ENCODE measurements around the gene TFB1M.

DNA sequence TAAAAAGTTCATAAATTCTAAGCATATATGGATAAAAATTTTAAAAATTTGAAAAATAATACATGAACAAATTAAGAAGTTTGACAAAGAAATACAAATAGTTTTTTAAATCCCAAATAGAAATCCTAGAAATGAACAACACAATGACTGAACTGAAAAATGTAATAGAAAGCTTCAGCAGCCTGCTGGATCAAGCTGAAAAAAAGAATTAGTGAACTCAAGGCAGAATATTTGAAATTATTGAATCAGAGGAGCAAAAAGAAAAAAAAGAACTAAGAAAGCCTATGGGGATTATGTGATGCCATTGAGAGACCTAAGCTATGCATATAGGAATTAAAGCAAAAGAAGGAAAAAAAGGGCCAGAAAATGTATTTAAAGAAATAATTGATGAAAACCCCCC, 39.9 kb upstream of the TFB1M start:
- TF ChIP-seq E2F8 (IDR thresholded peaks at IDR 0.05; ENCODE audit: low read depth, partially characterized antibody) (no peak), USF2 (CRISPR knock-in tag; IDR thresholded peaks at IDR 0.05) (no peak), POLR2AphosphoS5 (IDR thresholded peaks at IDR 0.05; ENCODE audit: control insufficient read depth, insufficient read depth, low read depth, low read length) (no peak), KLF16 (IDR thresholded peaks at IDR 0.05) (no peak), CEBPB (tag; IDR thresholded peaks at IDR 0.05) (no peak), ZNF274 (IDR thresholded peaks at IDR 0.05; ENCODE audit: borderline replicate concordance, low read depth, low read length) (no peak), MAX (CRISPR knock-in tag; IDR thresholded peaks at IDR 0.05) (no peak), FIP1L1 (IDR thresholded peaks at IDR 0.05; ENCODE audit: low read depth, low read length, poor library complexity, severe bottlenecking) (no peak), HDAC2 (IDR thresholded peaks at IDR 0.05) (no peak), ARHGAP35 (IDR thresholded peaks at IDR 0.05; ENCODE audit: partially characterized antibody) (no peak), ZNF140 (CRISPR knock-in tag; IDR thresholded peaks at IDR 0.05) (no peak)
- TF ChIP-seq, protein P1, sequence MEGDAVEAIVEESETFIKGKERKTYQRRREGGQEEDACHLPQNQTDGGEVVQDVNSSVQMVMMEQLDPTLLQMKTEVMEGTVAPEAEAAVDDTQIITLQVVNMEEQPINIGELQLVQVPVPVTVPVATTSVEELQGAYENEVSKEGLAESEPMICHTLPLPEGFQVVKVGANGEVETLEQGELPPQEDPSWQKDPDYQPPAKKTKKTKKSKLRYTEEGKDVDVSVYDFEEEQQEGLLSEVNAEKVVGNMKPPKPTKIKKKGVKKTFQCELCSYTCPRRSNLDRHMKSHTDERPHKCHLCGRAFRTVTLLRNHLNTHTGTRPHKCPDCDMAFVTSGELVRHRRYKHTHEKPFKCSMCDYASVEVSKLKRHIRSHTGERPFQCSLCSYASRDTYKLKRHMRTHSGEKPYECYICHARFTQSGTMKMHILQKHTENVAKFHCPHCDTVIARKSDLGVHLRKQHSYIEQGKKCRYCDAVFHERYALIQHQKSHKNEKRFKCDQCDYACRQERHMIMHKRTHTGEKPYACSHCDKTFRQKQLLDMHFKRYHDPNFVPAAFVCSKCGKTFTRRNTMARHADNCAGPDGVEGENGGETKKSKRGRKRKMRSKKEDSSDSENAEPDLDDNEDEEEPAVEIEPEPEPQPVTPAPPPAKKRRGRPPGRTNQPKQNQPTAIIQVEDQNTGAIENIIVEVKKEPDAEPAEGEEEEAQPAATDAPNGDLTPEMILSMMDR (IDR thresholded peaks at IDR 0.05 in 2 of 3, conservative IDR thresholded peaks at IDR 0.05 in 1 of 3; ENCODE audit: insufficient read depth in 2 of 3, low read depth in 1 of 3, low read length in 3 of 3): no peak
- TF ChIP-seq, protein P2, sequence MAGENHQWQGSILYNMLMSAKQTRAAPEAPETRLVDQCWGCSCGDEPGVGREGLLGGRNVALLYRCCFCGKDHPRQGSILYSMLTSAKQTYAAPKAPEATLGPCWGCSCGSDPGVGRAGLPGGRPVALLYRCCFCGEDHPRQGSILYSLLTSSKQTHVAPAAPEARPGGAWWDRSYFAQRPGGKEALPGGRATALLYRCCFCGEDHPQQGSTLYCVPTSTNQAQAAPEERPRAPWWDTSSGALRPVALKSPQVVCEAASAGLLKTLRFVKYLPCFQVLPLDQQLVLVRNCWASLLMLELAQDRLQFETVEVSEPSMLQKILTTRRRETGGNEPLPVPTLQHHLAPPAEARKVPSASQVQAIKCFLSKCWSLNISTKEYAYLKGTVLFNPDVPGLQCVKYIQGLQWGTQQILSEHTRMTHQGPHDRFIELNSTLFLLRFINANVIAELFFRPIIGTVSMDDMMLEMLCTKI (IDR thresholded peaks at IDR 0.05; ENCODE audit: partially characterized antibody): no peak
